Endometrial microvascular endothelial cells (primary cell): ENCODE measurements around the gene KLF14. TPM values are rescaled to one million over a fixed set of nuclear protein-coding genes. Genes with fewer than 3 reads are reported as not detected.
"Not testable (repeated sequence)": the region's sequence is repeated elsewhere in the genome, so short reads cannot be mapped to it uniquely, and the experiment has no call there.

ENCODE experiments used
- in situ Hi-C: cut with HindIII; loops from 2 replicates; pipeline ENCODE4 v1.10.0; 2017; ENCODE audit warnings: low sequenced_read_pairs, low pct_unique_long_range_greater_than_20kb; ENCODE audit errors: inconsistent ontology term
- total RNA-seq: library from RNA; depleted of rRNA; stranded (reverse); fragments of >200 nt; gene quantifications from one replicate; pipeline ENCODE4 v1.2.3, GENCODE V29; 2015; ENCODE audit errors: inconsistent ontology term

Gene KLF14
- not detected for total RNA-seq

DNA sequence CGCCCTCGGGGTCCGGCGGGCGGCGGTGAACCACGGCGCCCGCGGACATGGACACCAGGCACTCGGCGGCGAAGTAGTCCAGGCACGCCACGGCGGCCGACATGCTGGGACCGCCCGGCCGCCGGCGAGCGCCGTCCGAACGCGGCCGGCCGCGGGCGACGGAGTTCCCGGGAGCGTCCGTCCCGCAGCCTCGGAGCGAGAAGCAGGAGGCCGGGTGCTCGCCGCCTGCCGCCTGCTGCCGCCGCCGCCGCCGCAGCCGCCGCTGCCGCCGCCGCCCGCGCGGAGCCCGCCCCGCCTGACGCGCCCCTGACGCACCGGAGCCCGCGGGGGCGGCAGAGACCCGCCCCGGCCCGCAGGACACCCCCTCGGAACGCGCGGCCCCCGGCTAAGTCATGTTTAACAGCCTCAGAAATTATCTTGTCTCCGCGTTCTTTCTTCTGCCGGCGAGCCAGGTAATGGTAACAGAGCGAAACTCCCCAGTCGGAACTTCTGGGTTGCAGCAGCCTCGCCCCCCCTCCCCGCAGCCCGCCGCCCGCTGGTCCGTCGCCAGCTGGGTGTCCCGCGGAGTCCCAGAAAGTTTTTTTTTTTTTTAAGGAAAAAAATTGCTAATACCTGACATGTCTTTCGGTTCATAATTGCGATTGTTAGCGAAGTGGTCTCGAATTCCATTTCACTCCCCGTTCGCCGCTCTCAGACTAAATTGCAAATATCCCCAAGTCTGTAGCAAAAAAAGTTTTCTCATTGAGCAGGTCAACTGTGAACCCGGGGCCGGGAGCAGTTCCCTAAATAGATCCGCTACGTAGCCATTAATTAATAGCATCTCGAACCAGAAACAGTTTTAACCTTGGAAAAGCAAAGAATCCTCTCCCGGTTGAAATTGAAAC, at the start of gene KLF14:
KLF14 (minus strand) TSS at position 277 of the 884 bp plus-strand sequence; CDS start at position 103, 174 bp downstream.
- in situ Hi-C loops, result no loop called here

DNA sequence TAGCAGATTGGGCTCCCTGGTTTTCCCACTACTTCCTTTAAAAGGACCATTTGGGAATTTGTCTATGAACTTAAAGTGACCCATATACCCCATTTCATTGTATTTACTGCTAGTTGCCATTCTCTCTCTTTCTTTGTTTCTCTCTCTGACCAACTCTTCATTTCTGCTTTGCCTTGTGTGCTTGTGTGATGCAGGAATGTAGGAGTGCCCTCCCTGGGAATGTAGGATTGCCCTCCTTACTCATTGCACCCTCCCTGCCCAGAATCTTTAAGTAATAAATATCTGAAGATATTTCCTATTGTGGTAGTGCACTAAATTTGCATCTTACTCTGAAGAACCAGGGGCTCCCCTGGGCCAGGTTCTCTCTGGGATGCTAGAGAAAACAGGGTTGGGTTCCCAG, 47.3 kb upstream of the KLF14 start:
- in situ Hi-C loops, result no loop called here

DNA sequence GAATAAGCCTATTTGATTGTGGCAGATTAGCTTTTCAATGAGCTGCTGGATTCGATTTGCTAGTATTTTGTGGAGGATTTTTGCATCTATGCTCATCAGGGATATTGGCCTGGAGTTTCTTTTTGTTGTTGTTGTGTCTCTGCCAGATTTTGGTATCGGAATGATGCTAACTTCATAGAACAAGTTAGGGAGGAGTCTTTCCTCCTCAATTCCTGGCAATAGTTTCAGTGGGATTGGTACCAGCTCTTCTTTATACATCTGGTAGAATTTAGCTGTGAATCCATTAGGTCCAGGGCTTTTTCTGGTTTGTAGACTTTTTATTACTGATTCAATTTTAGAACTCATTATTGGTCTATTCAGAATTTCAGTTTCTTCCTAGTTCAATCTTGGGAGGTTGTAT, 43.4 kb upstream of the KLF14 start:
- in situ Hi-C loops, result no loop called here

DNA sequence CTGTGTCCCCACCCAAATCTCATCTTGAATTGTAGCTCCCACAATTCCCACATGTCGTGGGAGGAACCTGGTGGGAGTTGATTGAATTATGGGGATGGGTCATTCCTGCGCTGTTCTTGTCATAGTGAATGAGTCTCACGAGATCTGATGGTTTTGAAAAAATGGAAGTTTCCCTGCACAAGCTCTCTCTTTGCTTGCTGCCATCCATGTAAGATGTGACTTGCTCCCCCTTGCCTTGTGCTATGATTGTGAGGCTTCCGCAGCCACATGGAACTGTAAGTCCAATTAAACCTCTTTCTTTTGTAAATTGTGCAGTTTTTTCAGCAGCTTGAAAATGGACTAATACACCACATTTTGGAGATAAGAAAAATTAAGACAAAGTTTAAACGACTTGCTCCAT, 38.4 kb upstream of the KLF14 start:
- in situ Hi-C loops, result not testable (repeated sequence)

DNA sequence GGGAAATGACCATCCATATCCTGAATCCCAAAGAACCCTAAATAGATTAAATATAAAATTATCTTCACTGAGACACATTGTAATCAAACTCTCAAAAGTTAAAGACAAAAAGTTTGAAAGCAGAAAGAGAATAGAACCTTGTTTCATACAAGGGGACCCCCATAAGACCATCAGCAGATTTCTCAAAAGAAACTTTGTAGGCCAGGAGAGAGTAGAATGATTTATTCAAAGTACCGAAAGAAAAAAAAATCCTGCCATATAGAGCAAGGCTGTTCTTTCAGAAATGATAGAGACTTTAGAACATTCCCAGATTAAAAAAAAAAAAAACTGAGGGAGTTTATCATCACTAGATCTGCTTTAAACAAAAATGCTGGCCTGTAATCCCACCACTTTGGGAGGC, 34.8 kb upstream of the KLF14 start:
- in situ Hi-C loops, result no loop called here

DNA sequence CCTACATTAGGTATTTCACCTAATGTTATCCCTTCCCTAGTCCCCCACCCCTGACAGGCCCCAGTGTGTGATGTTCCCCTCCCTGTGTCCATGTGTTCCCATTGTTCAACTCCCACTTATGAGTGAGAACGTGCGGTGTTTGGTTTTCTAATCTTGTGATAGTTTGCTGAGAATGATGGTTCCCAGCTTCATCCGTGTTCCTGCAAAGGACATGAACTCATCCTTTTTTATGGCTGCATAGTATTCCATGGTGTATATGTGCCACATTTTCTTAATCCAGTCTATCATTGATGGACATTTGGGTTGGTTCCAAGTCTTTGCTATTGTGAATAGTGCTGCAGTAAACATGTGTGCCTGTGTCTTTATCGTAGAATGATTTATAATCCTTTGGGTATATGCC, 30.6 kb upstream of the KLF14 start:
- in situ Hi-C loops, result not testable (repeated sequence)

DNA sequence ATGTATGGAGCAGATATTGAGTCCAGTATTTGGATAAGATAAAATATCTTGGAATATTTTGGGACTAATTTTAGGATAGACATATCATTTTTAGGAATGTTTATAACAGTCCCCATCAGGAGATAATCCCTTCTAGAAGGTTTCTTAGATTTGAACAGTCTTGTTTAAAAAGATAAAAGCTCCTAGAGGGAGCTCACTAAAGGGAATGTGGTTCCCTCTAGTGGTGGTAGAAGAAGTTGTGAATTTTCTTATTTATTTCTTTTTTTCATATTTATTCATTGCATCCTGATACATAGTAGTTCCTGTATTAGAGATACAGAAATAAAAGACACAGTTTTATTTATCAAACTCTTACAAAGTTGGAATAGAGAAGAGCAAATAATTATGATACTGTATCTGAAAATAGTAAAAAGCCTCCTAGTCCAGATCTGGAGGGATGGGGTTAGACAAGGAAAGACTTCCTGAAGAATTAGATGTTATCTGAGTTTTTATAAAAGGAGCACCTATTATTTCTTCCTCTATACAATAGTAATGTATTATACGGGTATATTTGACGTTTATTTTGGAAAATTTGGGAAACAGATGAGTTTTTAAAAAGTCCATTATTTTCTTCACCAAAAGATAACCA, 24.5 kb upstream of the KLF14 start:
- in situ Hi-C loops, result no loop called here

DNA sequence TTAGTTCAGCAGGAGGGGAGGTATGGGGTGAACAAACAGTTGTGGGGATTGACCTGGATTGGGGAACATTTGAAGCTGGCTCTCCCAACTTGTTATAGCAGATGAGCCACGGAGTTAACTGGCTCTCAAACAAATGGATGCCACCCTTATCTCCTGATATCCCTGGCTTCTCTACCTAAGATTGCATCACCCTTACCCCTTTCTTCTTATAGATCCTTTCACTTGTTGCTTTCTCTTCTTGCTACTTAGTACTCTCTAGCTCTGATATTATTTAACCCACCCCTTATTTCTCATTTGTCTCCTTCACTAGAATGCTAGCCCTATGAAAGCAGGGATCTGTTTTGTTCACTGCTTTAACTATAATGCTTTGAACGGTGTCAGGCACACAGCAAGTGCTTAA, 22.3 kb upstream of the KLF14 start:
- in situ Hi-C loops, result no loop called here

DNA sequence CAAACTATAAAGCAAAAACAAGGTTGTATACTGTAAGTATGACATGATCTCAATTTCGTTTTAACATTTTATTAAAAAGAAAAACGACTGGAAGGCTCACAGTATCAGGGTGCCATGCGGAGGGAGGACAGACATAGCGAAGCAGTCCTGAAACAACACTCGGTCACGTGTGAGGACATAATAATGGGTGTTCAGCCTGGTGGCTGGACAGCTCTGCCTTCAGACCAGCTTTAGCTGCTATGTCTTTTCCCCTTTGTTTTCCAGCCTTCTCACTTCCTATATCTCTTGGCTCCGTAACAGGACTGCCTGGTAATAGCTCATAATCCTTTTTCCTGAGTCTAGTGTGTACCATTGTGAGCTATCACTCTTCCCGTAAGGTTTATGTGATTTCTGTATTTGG, 18.4 kb upstream of the KLF14 start:
- in situ Hi-C loops, result no loop called here

DNA sequence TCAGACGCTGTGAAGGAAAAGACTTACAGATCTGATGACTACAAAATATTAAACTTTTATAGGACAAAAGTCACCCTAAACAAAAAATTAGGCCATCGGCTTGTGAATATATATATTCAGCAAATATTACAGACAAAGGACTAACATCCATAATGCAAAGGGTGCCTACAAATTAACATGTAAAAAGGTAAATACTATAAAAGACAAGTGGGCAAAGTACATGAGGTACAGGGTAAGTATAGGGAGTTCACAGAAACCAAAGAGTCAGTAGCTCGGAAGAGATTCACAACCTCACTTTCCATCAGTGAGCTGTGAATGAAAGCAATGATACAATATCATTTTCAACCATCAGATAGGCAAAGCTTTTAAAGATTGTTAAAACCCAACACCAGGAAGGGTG, 16.7 kb upstream of the KLF14 start:
- in situ Hi-C loops, result no loop called here

DNA sequence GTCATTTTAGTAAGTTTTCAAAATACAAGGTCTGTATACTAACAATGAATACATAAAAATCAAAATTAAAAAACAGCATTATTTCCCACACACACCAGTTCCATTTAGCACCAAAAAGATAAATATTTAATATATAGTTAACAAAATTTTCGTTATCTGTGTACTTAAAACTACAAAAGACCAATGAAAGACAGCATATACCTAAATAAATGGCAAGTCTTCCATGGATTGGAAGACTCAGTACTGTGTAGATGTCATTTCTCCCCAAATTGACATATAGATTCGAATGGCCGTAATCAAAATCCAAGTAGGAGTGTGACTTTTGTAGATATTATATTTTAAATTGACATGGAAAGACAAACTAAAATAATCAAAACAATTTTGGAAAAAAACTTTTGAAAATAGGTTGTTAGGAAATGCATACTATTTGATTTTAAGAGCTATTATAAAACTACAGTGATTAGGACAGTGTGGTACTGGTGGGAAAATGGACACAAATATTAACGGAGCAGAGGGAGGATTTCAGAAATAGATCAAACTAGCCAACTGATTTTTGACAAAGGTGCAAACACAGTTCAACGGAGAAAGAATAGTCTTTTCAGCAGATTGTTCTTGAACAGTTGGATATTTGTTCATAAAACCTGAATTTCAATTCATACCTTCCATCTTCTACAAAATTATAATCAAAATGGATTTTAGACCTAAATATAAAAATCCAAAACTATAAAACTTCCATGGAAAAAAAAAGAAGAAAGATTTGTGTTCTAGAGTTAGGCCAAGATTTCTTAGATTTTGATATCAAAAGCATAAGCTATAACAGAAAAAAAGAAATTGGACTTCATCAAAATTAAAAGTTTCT, 14.8 kb upstream of the KLF14 start:
- in situ Hi-C loops, result no loop called here

DNA sequence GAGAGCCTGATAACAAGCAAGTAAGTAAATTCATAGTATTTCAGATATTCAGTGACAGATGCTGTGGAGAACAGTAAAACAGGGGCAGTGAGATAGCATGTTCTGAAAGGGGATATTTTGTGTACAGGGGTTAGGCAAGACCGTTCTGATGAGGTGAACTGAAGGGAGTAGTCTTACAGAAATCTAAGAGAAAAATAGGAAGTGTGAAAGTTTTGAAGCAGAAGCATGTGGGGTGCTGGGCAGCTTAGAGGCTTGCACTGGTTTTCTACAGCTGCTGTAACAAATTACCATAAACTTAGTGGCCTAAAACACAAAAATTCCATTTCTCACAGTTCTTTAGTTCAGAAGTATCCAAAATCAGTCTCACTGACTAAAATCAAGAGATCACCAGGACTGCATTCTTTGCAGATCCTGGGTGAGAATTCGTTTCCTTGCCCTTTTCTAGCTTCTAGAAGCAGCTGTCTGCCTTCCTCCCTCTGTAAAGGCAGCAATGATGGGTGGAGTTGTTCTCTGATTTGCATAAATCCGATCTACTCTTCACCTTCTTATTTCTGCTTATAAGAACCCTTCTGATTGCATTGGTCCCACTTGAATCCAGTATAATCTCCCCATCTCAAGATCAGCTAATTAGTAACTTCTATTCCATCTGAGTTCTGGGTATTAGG, 7.5 kb upstream of the KLF14 start:
- in situ Hi-C loops, result no loop called here

DNA sequence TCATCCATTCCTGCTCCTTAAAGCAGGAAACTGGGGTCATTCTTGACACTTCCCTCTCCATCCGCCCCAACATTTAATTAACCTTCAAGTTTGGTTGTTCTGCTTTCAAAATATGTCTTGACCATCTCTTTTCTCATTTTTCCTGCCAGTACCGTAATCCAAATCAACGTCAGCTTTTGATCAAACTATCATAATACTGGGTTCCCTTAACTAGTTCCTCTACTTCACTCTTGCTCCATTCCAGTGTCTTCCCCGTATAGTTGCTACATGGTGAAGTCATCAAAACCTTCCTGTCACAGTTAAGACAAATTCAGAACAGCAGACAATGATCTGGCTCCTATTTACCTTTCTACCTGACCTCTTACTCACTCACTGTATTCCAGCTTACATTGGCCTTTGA, 6.6 kb upstream of the KLF14 start:
- in situ Hi-C loops, result no loop called here

DNA sequence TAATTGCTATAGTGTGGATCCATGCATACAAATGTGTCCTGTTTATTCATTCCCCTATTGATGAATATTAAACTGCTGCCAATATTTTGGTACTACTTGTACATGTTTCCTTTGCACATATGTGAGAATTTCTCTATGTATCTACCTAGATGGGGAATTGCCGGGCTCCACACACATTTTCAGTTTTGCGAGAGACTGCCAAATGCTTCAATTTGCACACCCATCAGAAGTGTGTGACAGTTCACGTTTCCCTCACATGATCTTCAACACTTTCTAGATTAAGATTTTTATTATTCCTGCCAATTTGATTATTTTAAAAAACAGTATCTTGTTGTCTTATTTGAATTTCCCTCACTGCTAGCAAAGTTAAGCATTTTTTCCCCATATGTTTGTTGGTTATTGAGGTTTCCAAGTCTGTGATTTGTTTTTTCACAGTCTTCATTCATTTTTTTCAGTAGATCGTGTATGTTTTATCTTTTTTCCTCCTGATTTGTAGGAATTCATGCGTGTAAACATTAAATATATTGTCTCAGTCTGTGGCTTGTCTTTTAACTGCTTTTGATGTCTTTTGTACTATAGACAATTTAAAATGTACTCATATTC, 2.4 kb upstream of the KLF14 start:
- in situ Hi-C loops, result no loop called here

DNA sequence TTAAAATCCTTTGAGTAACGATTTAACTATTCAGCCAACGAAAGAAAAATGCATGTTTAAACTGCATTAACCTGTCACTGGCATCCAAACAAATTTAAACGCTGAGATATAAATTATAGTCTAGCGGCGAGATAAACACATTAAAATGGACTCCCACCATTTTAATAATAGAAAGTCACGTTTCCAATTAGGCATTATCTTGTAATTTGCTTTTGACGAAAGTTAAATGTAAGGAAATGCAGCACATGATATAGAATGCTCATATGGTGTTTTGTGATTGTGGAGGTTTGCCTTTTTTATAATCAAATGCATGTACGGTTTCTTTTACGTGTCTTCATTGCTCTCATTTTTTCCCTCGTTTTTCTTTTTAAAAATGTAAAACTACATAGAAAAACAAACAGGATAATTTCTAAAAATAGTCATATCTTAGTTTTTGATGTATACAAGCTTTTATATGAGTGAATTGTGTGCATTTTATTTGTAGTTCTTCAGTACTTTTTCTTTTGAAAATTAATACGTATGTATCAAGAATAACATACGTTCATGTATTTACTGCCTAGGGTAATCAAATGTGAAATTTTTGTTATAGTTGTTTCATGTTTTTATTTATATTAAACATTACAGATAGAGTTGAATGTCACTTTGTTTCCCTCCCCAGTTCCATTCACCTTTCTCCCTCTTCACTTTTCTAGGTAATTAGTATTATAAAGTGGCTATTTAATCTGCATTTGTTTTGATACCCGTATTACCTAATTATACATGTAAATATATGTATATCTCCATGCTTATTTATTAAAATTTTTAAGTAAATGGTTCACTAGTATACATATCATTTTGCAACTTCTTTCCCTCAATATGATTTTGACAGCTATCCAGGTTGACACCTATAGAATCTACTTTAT, 1.1 kb upstream of the KLF14 start:
- in situ Hi-C loops, result no loop called here

DNA sequence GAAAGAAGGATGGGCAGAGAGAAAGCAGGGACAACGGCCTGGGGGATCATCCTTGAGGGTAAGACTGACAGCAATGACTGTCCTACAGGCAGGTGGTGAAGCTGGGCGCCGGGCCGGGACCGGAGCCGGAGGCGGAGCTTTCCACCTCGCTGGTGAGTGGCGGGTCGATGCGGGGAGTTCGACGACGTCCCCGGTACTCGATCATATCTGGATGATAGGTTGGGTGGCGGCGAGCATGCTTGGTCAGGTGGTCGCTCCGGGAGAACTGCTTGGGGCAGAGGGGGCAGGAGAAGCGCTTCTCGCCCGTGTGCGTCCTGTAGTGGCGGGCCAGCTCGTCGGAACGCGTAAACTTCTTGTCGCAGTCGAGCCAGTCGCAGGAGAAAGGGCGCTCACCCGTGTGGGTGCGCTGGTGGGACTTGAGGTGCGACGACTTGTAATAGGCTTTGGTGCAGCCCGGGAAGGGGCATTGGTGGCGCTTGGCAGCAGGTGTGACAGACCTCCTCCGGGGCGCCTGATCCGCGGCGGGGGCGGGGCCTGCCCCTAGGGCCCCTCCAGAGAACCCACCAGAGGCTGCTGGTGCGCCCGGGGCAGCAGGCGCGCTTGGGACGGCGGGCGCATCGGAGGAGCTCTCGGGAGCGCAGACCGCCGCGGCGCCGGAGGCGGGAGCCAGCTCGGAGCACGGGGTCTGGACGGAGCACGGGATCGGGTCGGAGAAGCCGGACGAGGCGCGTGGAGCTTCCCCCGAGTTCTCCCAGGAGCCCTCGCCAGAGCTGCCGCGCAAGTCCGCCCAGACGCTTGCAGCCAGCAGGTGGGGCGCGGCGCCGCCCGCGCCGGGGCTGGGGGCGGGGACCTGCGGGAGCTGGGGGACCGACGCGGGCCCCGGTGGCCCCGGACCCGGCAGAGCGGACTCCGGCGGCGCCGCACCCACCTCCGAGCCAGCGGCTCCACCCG, 752 bp downstream of the KLF14 start:
- in situ Hi-C loops, result no loop called here

DNA sequence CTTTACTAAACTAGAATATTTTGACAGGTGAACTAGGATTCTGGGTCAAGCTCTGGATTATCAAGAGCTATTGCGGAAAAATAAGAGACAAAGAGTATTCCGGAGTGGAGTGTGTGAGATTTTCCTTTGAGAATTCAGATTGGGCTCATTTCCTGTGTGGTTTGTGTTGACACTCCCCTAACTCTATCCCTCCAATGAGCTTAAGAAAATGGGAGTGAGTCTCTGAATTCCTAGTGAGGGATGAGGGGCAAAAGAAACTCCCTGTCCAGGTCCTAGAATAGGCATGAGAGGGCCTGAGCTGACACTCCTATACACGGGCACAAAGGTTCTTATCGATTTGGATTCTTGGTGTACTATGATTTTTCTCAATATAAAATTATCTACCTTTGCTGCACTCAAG, 10.2 kb downstream of the KLF14 start:
- in situ Hi-C loops, result no loop called here
